ENCODE data around the gene ATP13A3.

Gene ATP13A3

DNA sequence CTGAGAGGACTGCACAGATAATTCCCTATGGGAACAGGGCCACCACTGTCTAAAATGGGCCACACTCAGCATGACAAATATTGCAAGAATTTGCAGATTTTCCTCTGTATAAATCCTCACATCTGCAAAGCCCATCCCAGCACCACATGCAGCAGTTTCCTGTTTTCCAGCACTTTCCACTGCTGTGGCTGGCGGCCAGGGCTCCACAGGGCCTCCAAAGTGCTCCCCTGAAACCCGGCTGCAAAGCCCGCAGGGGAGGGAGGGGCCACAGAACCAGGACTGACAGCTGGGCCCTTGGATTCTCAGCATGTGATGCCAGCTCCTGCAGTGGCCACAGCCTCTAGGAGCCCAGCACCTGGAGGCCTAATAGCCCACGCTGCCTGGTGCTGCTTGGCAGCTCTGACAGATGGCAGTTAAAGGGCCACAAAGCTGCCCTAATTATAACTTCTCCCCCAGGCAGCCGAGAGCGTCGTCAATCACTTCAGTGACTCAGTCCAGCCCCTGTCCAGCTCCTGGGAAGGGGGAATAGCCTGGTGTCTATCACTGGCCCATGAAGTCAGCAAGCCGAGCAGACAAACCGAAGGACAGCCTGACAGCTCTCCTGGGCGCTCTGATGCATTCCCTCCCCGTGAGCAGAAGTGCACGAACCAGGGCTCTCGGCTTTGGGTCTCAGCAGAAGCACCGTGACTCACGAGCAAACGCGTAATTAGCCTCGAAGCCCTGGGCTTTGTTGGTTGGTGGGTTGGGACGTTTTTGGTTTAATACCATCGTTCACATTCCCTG lies 122.0 kb downstream of the ATP13A3 start:
- ChIA-PET CTCF (interaction anchor here (1.0 to 2.5 kb wide), 5 partner anchors 9 to 40 kb away, joined by 3 to 8 read pairs (median 3); no protein-coding TSS in a partner anchor), POLR2A (interaction anchor here (0.6 kb wide), 1 partner anchor 37 kb away, joined by 3 read pairs; no protein-coding TSS in a partner anchor)
- 91% methylated on average over 18 of the region's 20 CpGs for WGBS (ENCODE audit: insufficient coverage)
- H3K9me3 ChIP-seq (ENCODE audit: control extremely low read depth in 1 of 5, control insufficient read depth in 4 of 5, insufficient read depth in 2 of 5, low read depth in 1 of 5, low read length in 4 of 5), result no peaks in the 10 kb centered on the region
- no peaks in the 10 kb centered on the region for H3K36me3 ChIP-seq (ENCODE audit: control insufficient read depth in 4 of 4, insufficient read depth in 4 of 4, low read length in 3 of 4)
- H3K27ac ChIP-seq (ENCODE audit: insufficient read depth in 1 of 2, low read depth in 1 of 2, low read length in 2 of 2, poor library complexity in 1 of 2, severe bottlenecking in 2 of 2), result no peak overlapping the region
- no peak overlapping the region for H3K4me3 ChIP-seq (ENCODE audit: control insufficient read depth in 1 of 7, extremely low read depth in 1 of 7, insufficient read depth in 4 of 7, low read depth in 2 of 7, low read length in 6 of 7)
- H3K4me1 ChIP-seq (ENCODE audit: control extremely low read depth in 1 of 4, control insufficient read depth in 4 of 4, insufficient read depth in 4 of 4, low read length in 3 of 4), result no peaks in the 10 kb centered on the region
- H3K27me3 ChIP-seq (replicated peaks in 2 of 5; ENCODE audit: control insufficient read depth in 4 of 5, insufficient read depth in 5 of 5, low read length in 4 of 5), result peaks cover 0 to 25% (median 19%) of the 10 kb centered on the region in 5 experiments
- DNase-seq, result no peak

DNA sequence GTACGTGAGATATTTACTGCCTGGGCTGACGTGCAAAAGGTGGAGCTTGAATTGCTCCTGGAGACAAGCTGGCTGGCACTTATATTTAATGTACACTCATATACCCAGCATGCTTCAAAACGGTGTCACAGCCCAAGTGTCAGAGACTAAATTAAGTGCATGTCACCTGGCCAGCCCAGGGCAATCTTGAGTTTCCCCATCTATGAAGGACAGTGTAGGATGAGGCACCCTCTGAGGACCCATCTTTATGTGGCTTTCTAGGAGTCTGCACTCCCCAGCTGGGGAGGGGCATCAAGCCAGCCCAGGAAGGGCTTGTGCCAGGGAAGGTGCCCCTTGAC lies 122.5 kb downstream of the ATP13A3 start:
- POLR2A ChIA-PET, result interaction anchor here (0.6 kb wide), 1 partner anchor 38 kb away, joined by 3 read pairs; no protein-coding TSS in a partner anchor
- CTCF ChIA-PET, result interaction anchor here (1.0 to 2.5 kb wide), 4 partner anchors 9 to 41 kb away, joined by 3 to 8 read pairs (median 3); no protein-coding TSS in a partner anchor
- H3K4me1 ChIP-seq (ENCODE audit: control extremely low read depth in 1 of 4, control insufficient read depth in 4 of 4, insufficient read depth in 4 of 4, low read length in 3 of 4), result no peaks in the 10 kb centered on the region
- H3K27me3 ChIP-seq (replicated peaks in 2 of 5; ENCODE audit: control insufficient read depth in 4 of 5, insufficient read depth in 5 of 5, low read length in 4 of 5), result peaks cover 0 to 20% (median 15%) of the 10 kb centered on the region in 5 experiments
- WGBS (ENCODE audit: insufficient coverage), result 79% methylated on average over 3 of the region's 3 CpGs
- H3K9me3 ChIP-seq (ENCODE audit: control extremely low read depth in 1 of 5, control insufficient read depth in 4 of 5, insufficient read depth in 2 of 5, low read depth in 1 of 5, low read length in 4 of 5), result no peaks in the 10 kb centered on the region
- H3K27ac ChIP-seq (ENCODE audit: insufficient read depth in 1 of 2, low read depth in 1 of 2, low read length in 2 of 2, poor library complexity in 1 of 2, severe bottlenecking in 2 of 2), result no peak overlapping the region
- H3K4me3 ChIP-seq (ENCODE audit: control insufficient read depth in 1 of 7, extremely low read depth in 1 of 7, insufficient read depth in 4 of 7, low read depth in 2 of 7, low read length in 6 of 7), result no peak overlapping the region
- no peaks in the 10 kb centered on the region for H3K36me3 ChIP-seq (ENCODE audit: control insufficient read depth in 4 of 4, insufficient read depth in 4 of 4, low read length in 3 of 4)
- no peak for DNase-seq

DNA sequence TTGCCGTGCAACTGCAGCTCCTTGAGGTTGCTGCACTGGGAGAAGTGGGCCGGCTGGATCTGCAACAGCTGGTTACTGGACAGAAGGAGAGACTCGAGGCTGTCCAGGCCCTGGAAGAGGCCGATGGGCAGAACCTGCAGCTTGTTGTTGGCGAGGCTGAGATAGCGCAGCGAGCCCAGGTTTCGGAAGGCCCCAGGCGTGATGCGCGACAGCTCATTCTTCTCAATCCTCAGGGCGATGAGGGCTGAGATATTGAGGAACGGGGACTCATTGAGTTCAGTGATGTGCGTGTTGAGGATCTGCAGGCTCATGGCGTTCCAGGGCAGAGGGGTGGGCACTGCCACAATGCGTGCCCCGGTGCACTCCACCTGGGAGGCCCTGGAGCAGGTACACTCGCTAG lies 126.2 kb downstream of the ATP13A3 start:
- Histone ChIP-seq H3K27ac (ENCODE audit: insufficient read depth in 1 of 2, low read depth in 1 of 2, low read length in 2 of 2, poor library complexity in 1 of 2, severe bottlenecking in 2 of 2) (no peak overlapping the region), H3K4me1 (ENCODE audit: control extremely low read depth in 1 of 4, control insufficient read depth in 4 of 4, insufficient read depth in 4 of 4, low read length in 3 of 4) (no peaks in the 10 kb centered on the region), H3K9me3 (ENCODE audit: control extremely low read depth in 1 of 5, control insufficient read depth in 4 of 5, insufficient read depth in 2 of 5, low read depth in 1 of 5, low read length in 4 of 5) (no peaks in the 10 kb centered on the region), H3K27me3 (replicated peaks in 2 of 5; ENCODE audit: control insufficient read depth in 4 of 5, insufficient read depth in 5 of 5, low read length in 4 of 5) (peaks cover 0 to 12% (median 3%) of the 10 kb centered on the region in 5 experiments), H3K36me3 (ENCODE audit: control insufficient read depth in 4 of 4, insufficient read depth in 4 of 4, low read length in 3 of 4) (no peaks in the 10 kb centered on the region), H3K4me3 (ENCODE audit: control insufficient read depth in 1 of 7, extremely low read depth in 1 of 7, insufficient read depth in 4 of 7, low read depth in 2 of 7, low read length in 6 of 7) (no peak overlapping the region)
- ChIA-PET CTCF (interaction anchor here (1.1 to 7.3 kb wide), 3 partner anchors 16 to 41 kb away, joined by 3 to 56 read pairs (median 4); no protein-coding TSS in a partner anchor), POLR2A (no interaction called here)
- 97% methylated on average over 18 of the region's 18 CpGs for WGBS (ENCODE audit: insufficient coverage)
- DNase-seq, result no peak

DNA sequence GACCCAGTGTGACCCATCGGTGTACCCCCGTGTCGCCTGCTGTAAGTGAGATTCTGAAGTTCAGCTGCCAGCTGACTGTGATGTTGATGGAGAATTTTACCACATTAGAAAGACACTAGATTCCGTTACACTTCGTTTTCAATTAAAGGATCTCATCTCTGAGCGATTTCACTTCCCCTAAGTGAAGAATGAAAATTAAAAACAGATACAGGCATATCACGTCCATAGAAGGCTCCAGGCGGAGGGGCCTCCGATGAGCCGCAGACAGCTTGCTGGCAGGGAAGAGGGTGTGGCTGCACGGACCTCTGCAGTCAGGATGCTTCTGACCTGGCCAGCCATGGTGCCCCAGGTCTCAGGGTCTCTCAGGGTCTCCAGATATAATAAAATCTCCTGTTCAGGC lies 129.1 kb downstream of the ATP13A3 start:
- POLR2A ChIA-PET, result no interaction called here
- Histone ChIP-seq H3K9me3 (ENCODE audit: control extremely low read depth in 1 of 5, control insufficient read depth in 4 of 5, insufficient read depth in 2 of 5, low read depth in 1 of 5, low read length in 4 of 5) (no peaks in the 10 kb centered on the region), H3K4me3 (ENCODE audit: control insufficient read depth in 1 of 7, extremely low read depth in 1 of 7, insufficient read depth in 4 of 7, low read depth in 2 of 7, low read length in 6 of 7) (no peak overlapping the region), H3K36me3 (ENCODE audit: control insufficient read depth in 4 of 4, insufficient read depth in 4 of 4, low read length in 3 of 4) (no peaks in the 10 kb centered on the region), H3K27ac (ENCODE audit: insufficient read depth in 1 of 2, low read depth in 1 of 2, low read length in 2 of 2, poor library complexity in 1 of 2, severe bottlenecking in 2 of 2) (no peak overlapping the region), H3K27me3 (replicated peaks in 2 of 5; ENCODE audit: control insufficient read depth in 4 of 5, insufficient read depth in 5 of 5, low read length in 4 of 5) (peaks cover 0 to 12% (median 3%) of the 10 kb centered on the region in 5 experiments), H3K4me1 (ENCODE audit: control extremely low read depth in 1 of 4, control insufficient read depth in 4 of 4, insufficient read depth in 4 of 4, low read length in 3 of 4) (peaks cover 0 to 5% (median 1%) of the 10 kb centered on the region in 4 experiments)
- CTCF ChIA-PET, result interaction anchor here (1.2 to 7.3 kb wide), 2 partner anchors 13 to 24 kb away, joined by 4 to 56 read pairs; no protein-coding TSS in a partner anchor
- WGBS (ENCODE audit: insufficient coverage), result 97% methylated on average over 10 of the region's 11 CpGs
- DNase-seq, result no peak

DNA sequence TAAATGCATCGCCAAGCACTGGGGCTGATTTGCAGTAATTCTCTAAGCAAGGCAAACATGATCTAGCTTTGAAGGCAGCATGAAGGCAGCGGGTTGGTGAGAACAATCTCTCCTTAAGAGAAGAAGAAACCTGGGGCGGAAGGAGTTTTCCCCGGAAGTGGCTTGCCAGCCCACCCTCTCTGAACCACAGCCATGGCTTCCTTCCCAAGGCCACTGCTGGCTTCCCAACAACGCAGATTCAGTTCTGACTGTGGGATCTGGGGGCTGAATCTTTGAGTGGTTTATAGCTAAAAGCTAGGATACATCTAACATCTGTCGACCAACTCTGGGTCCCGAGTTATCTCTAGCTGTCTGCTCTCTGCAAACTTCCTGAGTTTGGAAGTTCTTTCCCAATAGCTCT lies 131.4 kb downstream of the ATP13A3 start:
- no peak for DNase-seq
- Histone ChIP-seq H3K27me3 (replicated peaks in 2 of 5; ENCODE audit: control insufficient read depth in 4 of 5, insufficient read depth in 5 of 5, low read length in 4 of 5) (peaks cover 0 to 12% (median 3%) of the 10 kb centered on the region in 5 experiments), H3K9me3 (ENCODE audit: control extremely low read depth in 1 of 5, control insufficient read depth in 4 of 5, insufficient read depth in 2 of 5, low read depth in 1 of 5, low read length in 4 of 5) (no peaks in the 10 kb centered on the region), H3K4me1 (ENCODE audit: control extremely low read depth in 1 of 4, control insufficient read depth in 4 of 4, insufficient read depth in 4 of 4, low read length in 3 of 4) (peaks cover 0 to 5% (median 1%) of the 10 kb centered on the region in 4 experiments), H3K36me3 (ENCODE audit: control insufficient read depth in 4 of 4, insufficient read depth in 4 of 4, low read length in 3 of 4) (no peaks in the 10 kb centered on the region), H3K4me3 (ENCODE audit: control insufficient read depth in 1 of 7, extremely low read depth in 1 of 7, insufficient read depth in 4 of 7, low read depth in 2 of 7, low read length in 6 of 7) (no peak overlapping the region), H3K27ac (ENCODE audit: insufficient read depth in 1 of 2, low read depth in 1 of 2, low read length in 2 of 2, poor library complexity in 1 of 2, severe bottlenecking in 2 of 2) (no peak overlapping the region)
- WGBS (ENCODE audit: insufficient coverage), result 71% methylated on average over 7 of the region's 7 CpGs
- ChIA-PET CTCF (interaction anchor here (0.9 to 7.3 kb wide), 3 partner anchors 9 to 48 kb away, joined by 3 to 56 read pairs (median 8); no protein-coding TSS in a partner anchor), POLR2A (no interaction called here)

DNA sequence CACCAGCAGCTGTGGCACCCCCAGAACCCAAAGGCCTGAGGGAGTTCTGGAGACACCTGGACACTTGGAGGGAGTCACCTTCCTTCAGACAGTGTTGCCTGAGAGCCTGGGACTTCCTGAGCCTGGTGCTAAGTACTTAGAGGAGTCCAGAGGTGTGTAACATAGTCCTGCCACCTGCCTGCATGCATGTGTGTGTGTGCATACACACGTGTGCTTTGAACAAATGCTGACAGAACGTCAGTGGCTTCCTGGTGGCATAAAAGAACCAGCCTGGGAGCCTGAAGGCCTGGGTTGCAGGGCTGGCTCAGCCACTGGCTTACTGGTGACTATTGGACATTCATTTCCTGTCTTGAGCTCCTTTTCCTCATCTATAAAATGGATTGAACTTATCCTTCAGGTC lies 132.5 kb downstream of the ATP13A3 start:
- no peak for DNase-seq
- H3K4me1 ChIP-seq (ENCODE audit: control extremely low read depth in 1 of 4, control insufficient read depth in 4 of 4, insufficient read depth in 4 of 4, low read length in 3 of 4), result peaks cover 0 to 5% (median 1%) of the 10 kb centered on the region in 4 experiments
- no peak overlapping the region for H3K27ac ChIP-seq (ENCODE audit: insufficient read depth in 1 of 2, low read depth in 1 of 2, low read length in 2 of 2, poor library complexity in 1 of 2, severe bottlenecking in 2 of 2)
- POLR2A ChIA-PET, result interaction anchor here (0.6 kb wide), 1 partner anchor 126 kb away, joined by 4 read pairs; no protein-coding TSS in a partner anchor
- no peaks in the 10 kb centered on the region for H3K9me3 ChIP-seq (ENCODE audit: control extremely low read depth in 1 of 5, control insufficient read depth in 4 of 5, insufficient read depth in 2 of 5, low read depth in 1 of 5, low read length in 4 of 5)
- CTCF ChIA-PET, result interaction anchor here (7.3 kb wide), 1 partner anchor 10 kb away, joined by 56 read pairs; no protein-coding TSS in a partner anchor
- H3K36me3 ChIP-seq (ENCODE audit: control insufficient read depth in 4 of 4, insufficient read depth in 4 of 4, low read length in 3 of 4), result no peaks in the 10 kb centered on the region
- peaks cover 0 to 9% (median 1%) of the 10 kb centered on the region in 5 experiments for H3K27me3 ChIP-seq (replicated peaks in 2 of 5; ENCODE audit: control insufficient read depth in 4 of 5, insufficient read depth in 5 of 5, low read length in 4 of 5)
- WGBS (ENCODE audit: insufficient coverage), result 91% methylated on average over 2 of the region's 2 CpGs
- no peak overlapping the region for H3K4me3 ChIP-seq (ENCODE audit: control insufficient read depth in 1 of 7, extremely low read depth in 1 of 7, insufficient read depth in 4 of 7, low read depth in 2 of 7, low read length in 6 of 7)

Data from common myeloid progenitor, CD34-positive (primary cell).